ENCODE results near the gene WDR82. TPM values are rescaled to one million over a fixed set of nuclear protein-coding genes. Genes with fewer than 3 reads are reported as not detected.

The WDR82 gene
- total RNA-seq, 2 donors from 2014 or later: 78.4 to 84.2 TPM

- H3K4me1 ChIP-seq (ENCODE audit: control insufficient read depth, insufficient read depth, low read length): no peaks in the 10 kb centered on the region
- Mint-ChIP-seq H3K36me3 (ENCODE audit: low read depth) (peaks cover 90% of the 10 kb centered on the region), H3K27ac (no peak overlapping the region), H3K27me3 (ENCODE audit: insufficient read depth) (no peaks in the 10 kb centered on the region), H3K9me3 (no peaks in the 10 kb centered on the region), H3K4me1 (no peaks in the 10 kb centered on the region), H3K4me3 (no peak overlapping the region)
- no peak for TF ChIP-seq CTCF (conservative IDR thresholded peaks at IDR 0.05)
- no peak for DNase-seq
- 92 to 100% methylated on average over 1 to 4 of the region's 4 CpGs for WGBS, 2 experiments (ENCODE audit: insufficient coverage in 1 of 2, insufficient read length in 1 of 2)
- no peaks in the 10 kb centered on the region for H3K9me3 ChIP-seq (ENCODE audit: control insufficient read depth, low read length)
- no peak overlapping the region for H3K4me3 ChIP-seq (ENCODE audit: low read length)
- no peak overlapping the region for H3K9ac ChIP-seq (ENCODE audit: extremely low read depth, low read length, poor library complexity, severe bottlenecking)
- no peaks in the 10 kb centered on the region for H3K27me3 ChIP-seq (ENCODE audit: control insufficient read depth, insufficient read depth, low read length, poor library complexity, severe bottlenecking)
- peaks cover 93% of the 10 kb centered on the region for H3K36me3 ChIP-seq (ENCODE audit: control insufficient read depth, insufficient read depth, low read length)
- H3K27ac ChIP-seq (ENCODE audit: low read depth, low read length): no peak overlapping the region
Measured at GRCh38 chr3:52208556-52208955, 69.9 kb downstream of the WDR82 start.

- Mint-ChIP-seq H3K9me3 (no peaks in the 10 kb centered on the region), H3K27ac (no peak overlapping the region), H3K27me3 (ENCODE audit: insufficient read depth) (no peaks in the 10 kb centered on the region), H3K4me3 (no peak overlapping the region), H3K4me1 (no peaks in the 10 kb centered on the region), H3K36me3 (ENCODE audit: low read depth) (peaks cover 91% of the 10 kb centered on the region)
- no peaks in the 10 kb centered on the region for H3K4me1 ChIP-seq (ENCODE audit: control insufficient read depth, insufficient read depth, low read length)
- peaks cover 95% of the 10 kb centered on the region for H3K36me3 ChIP-seq (ENCODE audit: control insufficient read depth, insufficient read depth, low read length)
- WGBS, 2 experiments (ENCODE audit: insufficient coverage in 1 of 2, insufficient read length in 1 of 2): 95% methylated on average over 6 of the region's 6 CpGs
- no peak overlapping the region for H3K4me3 ChIP-seq (ENCODE audit: low read length)
- TF ChIP-seq CTCF (conservative IDR thresholded peaks at IDR 0.05): no peak
- DNase-seq: no peak
- no peaks in the 10 kb centered on the region for H3K27me3 ChIP-seq (ENCODE audit: control insufficient read depth, insufficient read depth, low read length, poor library complexity, severe bottlenecking)
- no peak overlapping the region for H3K27ac ChIP-seq (ENCODE audit: low read depth, low read length)
- no peaks in the 10 kb centered on the region for H3K9me3 ChIP-seq (ENCODE audit: control insufficient read depth, low read length)
- H3K9ac ChIP-seq (ENCODE audit: extremely low read depth, low read length, poor library complexity, severe bottlenecking): no peak overlapping the region
Measured at GRCh38 chr3:52205727-52206372, 72.6 kb downstream of the WDR82 start.

Small RNAs within 50 kb of the gene (microRNA-seq; reads per million reads assigned to microRNA genes)
- gene MIR135A1 (ENCODE audit: borderline microRNAs expressed) (2.5 reads per million, percentile 16 among the genes with 10 or more reads in this experiment), gene MIRLET7G (ENCODE audit: borderline microRNAs expressed) (711 reads per million, percentile 92 among the genes with 10 or more reads in this experiment)

Other genes starting within 250 kb of the WDR82 start
- 10 to 100 TPM; 14.2 to 16.7 TPM for gene DUSP7, start 222.1 kb downstream of the WDR82 start, total RNA-seq
- 10 to 100 TPM; 19.7 to 24.0 TPM for gene POC1A, start 124.2 kb downstream of the WDR82 start, total RNA-seq
- 10 to 100 TPM; 33.6 to 50.1 TPM for gene ALAS1, start 80.5 kb downstream of the WDR82 start, total RNA-seq
- under 1 TPM in 1 of 2 donors, not detected in 1; 0.11 TPM for gene TLR9, start 53.0 kb downstream of the WDR82 start, total RNA-seq
- gene TWF2, start 39.5 kb downstream of the WDR82 start, total RNA-seq: 10 to 100 TPM; 40.7 to 41.9 TPM
- gene PPM1M, start 32.9 kb downstream of the WDR82 start, total RNA-seq: 1 to 10 TPM; 6.7 to 6.8 TPM
- gene GLYCTK, start 9.2 kb upstream of the WDR82 start, total RNA-seq: 10 to 100 TPM; 21.7 to 28.4 TPM
- 1 to 10 TPM; 4.9 to 5.5 TPM for gene DNAH1, start 37.7 kb upstream of the WDR82 start, total RNA-seq
- gene BAP1, start 131.4 kb upstream of the WDR82 start, total RNA-seq: 100 to 1,000 TPM in 1 of 2 donors, 10 to 100 TPM in 1; 94.5 to 100 TPM
- 10 to 100 TPM; 10.9 to 12.7 TPM for gene PHF7, start 132.0 kb upstream of the WDR82 start, total RNA-seq
- 1 to 10 TPM; 2.5 to 8.6 TPM for gene SEMA3G, start 166.5 kb upstream of the WDR82 start, total RNA-seq
- 10 to 100 TPM; 44.8 to 64.6 TPM for gene TNNC1, start 175.4 kb upstream of the WDR82 start, total RNA-seq
- 100 to 1,000 TPM; 151 to 156 TPM for gene NISCH, start 177.0 kb upstream of the WDR82 start, total RNA-seq
- under 1 TPM; 0.24 to 0.55 TPM for gene STAB1, start 216.7 kb upstream of the WDR82 start, total RNA-seq

Data from endodermal cell (in vitro differentiated cells).